H9 (cell line): ENCODE results near the gene ZNF76. TPM values are rescaled to one million over a fixed set of nuclear protein-coding genes. Genes with fewer than 3 reads are reported as not detected.

Experiments used
- DNase-seq: peaks from one replicate; pipeline ENCODE4 v3.0.0-alpha.2; 2017
- H2AFZ ChIP-seq: one replicate; pipeline ENCODE4 v1.6.1; 2013; ENCODE audit warnings: mild to moderate bottlenecking, low read length, control low read depth, moderate library complexity
- H2AK5ac ChIP-seq: 2 replicates; pipeline ENCODE4 v1.6.1; 2013; ENCODE audit warnings: low read length, control low read depth, mixed read lengths; ENCODE audit not compliant: insufficient read length
- H2BK120ac ChIP-seq: one replicate; pipeline ENCODE4 v1.6.1; 2013; ENCODE audit warnings: low read depth, mild to moderate bottlenecking, low read length, control low read depth, inconsistent platforms; ENCODE audit not compliant: poor library complexity, severe bottlenecking
- H2BK12ac ChIP-seq: 2 replicates; pipeline ENCODE4 v1.6.1; 2013; ENCODE audit warnings: low read length, control low read depth, mixed read lengths, low read depth; ENCODE audit not compliant: insufficient read length
- H2BK15ac ChIP-seq: 2 replicates; pipeline ENCODE4 v1.6.1; 2013; ENCODE audit warnings: low read depth, low read length, control low read depth
- H2BK20ac ChIP-seq: one replicate; pipeline ENCODE4 v1.6.1; 2013; ENCODE audit warnings: low read depth, mild to moderate bottlenecking, low read length, control low read depth, inconsistent platforms; ENCODE audit not compliant: poor library complexity, severe bottlenecking
- H2BK5ac ChIP-seq: 2 replicates; pipeline ENCODE4 v1.6.1; 2013; ENCODE audit warnings: low read length, control low read depth, mixed read lengths; ENCODE audit not compliant: insufficient read length
- H3K14ac ChIP-seq: 2 replicates; pipeline ENCODE4 v1.6.1; 2013; ENCODE audit warnings: low read length, control low read depth; ENCODE audit not compliant: insufficient read depth
- H3K18ac ChIP-seq: 2 replicates; pipeline ENCODE4 v1.6.1; 2013; ENCODE audit warnings: low read depth, mild to moderate bottlenecking, mixed read lengths, low read length, control low read depth; ENCODE audit not compliant: insufficient read length
- H3K23ac ChIP-seq: 2 replicates; pipeline ENCODE4 v1.6.1; 2013; ENCODE audit warnings: low read length, control low read depth, mixed read lengths, low read depth; ENCODE audit not compliant: insufficient read length
- H3K23me2 ChIP-seq: 2 replicates; pipeline ENCODE4 v1.6.1; 2013; ENCODE audit warnings: low read depth, mild to moderate bottlenecking, mixed read lengths, low read length, control low read depth; ENCODE audit not compliant: insufficient read length, poor library complexity, severe bottlenecking
- H3K27ac ChIP-seq: 2 replicates; pipeline ENCODE4 v1.5.1; 2013; ENCODE audit warnings: low read length, control low read depth, mixed read lengths, low read depth; ENCODE audit not compliant: insufficient read length
- H3K27me3 ChIP-seq: 2 replicates; pipeline ENCODE4 v1.6.1; 2013; ENCODE audit warnings: low read length, control low read depth, inconsistent platforms; ENCODE audit not compliant: insufficient read depth
- H3K4ac ChIP-seq: 2 replicates; pipeline ENCODE4 v1.6.1; 2013; ENCODE audit warnings: low read depth, mild to moderate bottlenecking, control low read depth, inconsistent platforms, low read length, moderate library complexity
- H3K4me1 ChIP-seq: 2 replicates; pipeline ENCODE4 v1.6.1; 2013; ENCODE audit warnings: low read length, control low read depth, inconsistent platforms; ENCODE audit not compliant: insufficient read depth
- H3K4me2 ChIP-seq: 2 replicates; pipeline ENCODE4 v1.6.1; 2013; ENCODE audit warnings: low read length, control low read depth, mixed read lengths; ENCODE audit not compliant: insufficient read length, insufficient read depth
- H3K56ac ChIP-seq: 2 replicates; pipeline ENCODE4 v1.6.1; 2013; ENCODE audit warnings: low read depth, mild to moderate bottlenecking, mixed read lengths, low read length, control low read depth; ENCODE audit not compliant: insufficient read length
- H3K79me1 ChIP-seq: 2 replicates; pipeline ENCODE4 v1.6.1; 2013; ENCODE audit warnings: low read depth, mild to moderate bottlenecking, moderate library complexity, low read length, control low read depth, inconsistent platforms; ENCODE audit not compliant: insufficient read depth, poor library complexity, severe bottlenecking
- H3K79me2 ChIP-seq: 2 replicates; pipeline ENCODE4 v1.6.1; 2013; ENCODE audit warnings: low read length, control low read depth, inconsistent platforms; ENCODE audit not compliant: insufficient read depth
- H3K9ac ChIP-seq: 2 replicates; pipeline ENCODE4 v1.6.1; 2013; ENCODE audit warnings: low read length, control low read depth, mixed read lengths; ENCODE audit not compliant: insufficient read length; ENCODE audit errors: extremely low read depth
- H3K9me3 ChIP-seq: one replicate; pipeline ENCODE4 v1.6.1; 2013; ENCODE audit warnings: low read depth, low read length, inconsistent platforms; ENCODE audit not compliant: control insufficient read depth
- H3T11ph ChIP-seq: one replicate; pipeline ENCODE4 v1.6.1; 2013; ENCODE audit warnings: mild to moderate bottlenecking, low read length, control low read depth, inconsistent platforms
- H4K20me1 ChIP-seq: one replicate; pipeline ENCODE4 v1.6.1; 2013; ENCODE audit not compliant: control insufficient read depth, insufficient read length, insufficient read depth
- H4K5ac ChIP-seq: 2 replicates; pipeline ENCODE4 v1.6.1; 2013; ENCODE audit warnings: low read depth, mild to moderate bottlenecking, mixed read lengths, low read length, control low read depth; ENCODE audit not compliant: insufficient read length
- H4K8ac ChIP-seq: replicated peaks from 2 replicates; pipeline ENCODE4 v1.6.1; 2013; ENCODE audit warnings: low read length, control low read depth, mixed read lengths, low read depth; ENCODE audit not compliant: insufficient read length
- H4K91ac ChIP-seq: 2 replicates; pipeline ENCODE4 v1.6.1; 2013; ENCODE audit warnings: low read depth, mild to moderate bottlenecking, moderate library complexity, mixed read lengths, low read length, control low read depth; ENCODE audit not compliant: insufficient read length
- H3K27ac Mint-ChIP-seq, 3 experiments: 2 replicates in 2 of 3; 3 replicates in 1 of 3; pipeline ENCODE4 v1.8.0; 2020 to 2021; ENCODE audit warnings: mixed read lengths in 3 of 3, mild to moderate bottlenecking in 1 of 3, moderate library complexity in 1 of 3
- H3K27me3 Mint-ChIP-seq: 2 replicates; pipeline ENCODE4 v1.8.0; 2021; ENCODE audit warnings: low read depth, mild to moderate bottlenecking, moderate library complexity, mixed read lengths
- H3K36me3 Mint-ChIP-seq, 3 experiments: 2 replicates in 2 of 3; 3 replicates in 1 of 3; pipeline ENCODE4 v1.8.0; 2020 to 2021; ENCODE audit warnings: low read depth in 3 of 3, mixed read lengths in 3 of 3; ENCODE audit not compliant: insufficient read depth in 1 of 3
- H3K4me1 Mint-ChIP-seq, 2 experiments: 2 replicates each; pipeline ENCODE4 v1.8.0; 2020; ENCODE audit warnings: mixed read lengths in 2 of 2
- H3K4me3 Mint-ChIP-seq, 2 experiments: 2 replicates in 1 of 2; 3 replicates in 1 of 2; pipeline ENCODE4 v1.8.0; 2020 to 2021; ENCODE audit warnings: mild to moderate bottlenecking in 2 of 2, mixed read lengths in 2 of 2, moderate library complexity in 1 of 2
- H3K9me3 Mint-ChIP-seq, 2 experiments: 2 replicates in 1 of 2; 3 replicates in 1 of 2; pipeline ENCODE4 v1.8.0; 2020; ENCODE audit warnings: mild to moderate bottlenecking in 2 of 2, mixed read lengths in 2 of 2, moderate library complexity in 1 of 2
- WGBS: extraction: QIAGEN DNeasy Blood & Tissue Kit; methylation state at CpG from one replicate; pipeline ENCODE4 v1.1.7; 2013; ENCODE audit warnings: missing lambda C conversion rate, low lambda C conversion rate, mixed read lengths; ENCODE audit not compliant: insufficient read length; ENCODE audit errors: extremely low coverage; 5-methylcytosine and 5-hydroxymethylcytosine counted together
- total RNA-seq: library from RNA; stranded (reverse); gene quantifications from 2 replicates; pipeline ENCODE4 v1.2.1, GENCODE V29; 2021
- TF ChIP-seq, protein P1 (sequence below): fragments of 200-600 bp; sonication (generic); conservative IDR thresholded peaks from 3 replicates; pipeline ENCODE4 v1.8.0; 2021; ENCODE audit warnings: antibody characterized with exemption, mild to moderate bottlenecking

The ZNF76 gene
- total RNA-seq, 1 experiment from 2014 or later: 21.1 TPM

DNA sequence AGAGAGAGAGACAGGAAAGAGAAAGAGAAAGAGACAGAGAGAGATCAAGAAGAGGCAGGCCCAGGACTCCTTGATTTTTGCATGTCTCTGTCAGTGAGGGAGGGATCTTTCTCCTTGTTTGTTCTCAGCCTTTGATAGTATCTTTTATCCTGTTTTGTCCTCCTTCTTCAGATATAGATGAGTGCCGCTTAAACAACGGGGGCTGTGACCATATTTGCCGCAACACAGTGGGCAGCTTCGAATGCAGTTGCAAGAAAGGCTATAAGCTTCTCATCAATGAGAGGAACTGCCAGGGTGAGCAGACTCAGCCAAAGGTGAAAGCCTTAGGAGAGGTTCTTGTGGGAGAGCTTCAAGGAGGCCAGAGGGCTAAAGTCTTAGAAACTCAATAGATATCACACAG is 20.0 kb upstream of the ZNF76 start:
- Histone ChIP-seq H3K18ac (no peak overlapping the region), H3K4me2 (no peak overlapping the region), H2AFZ (no peak overlapping the region), H2BK12ac (no peak overlapping the region), H3K4me1 (no peaks in the 10 kb centered on the region; the same call in 1 of the 2 replicates), H3K79me2 (no peaks in the 10 kb centered on the region), H2AK5ac (no peak overlapping the region), H3T11ph (no peak overlapping the region), H2BK15ac (no peak overlapping the region), H2BK20ac (no peak overlapping the region), H3K9ac (no peak overlapping the region), H4K20me1 (no peaks in the 10 kb centered on the region), H3K23ac (no peak overlapping the region), H3K56ac (no peak overlapping the region), H3K79me1 (no peaks in the 10 kb centered on the region), H3K14ac (no peak overlapping the region), H2BK5ac (no peak overlapping the region), H3K27me3 (peaks cover 6% of the 10 kb centered on the region; the same call in 1 of the 2 replicates), H2BK120ac (no peak overlapping the region), H4K8ac (no peak overlapping the region), H3K23me2 (no peaks in the 10 kb centered on the region), H4K5ac (no peak overlapping the region), H3K4ac (no peak overlapping the region), H3K9me3 (no peaks in the 10 kb centered on the region), H3K27ac (no peak overlapping the region), H4K91ac (no peak overlapping the region)
- H3K36me3 Mint-ChIP-seq: peaks cover 9 to 17% (median 12%) of the 10 kb centered on the region in 3 experiments
- H3K27ac Mint-ChIP-seq: no peak overlapping the region
- DNase-seq: no peak
- peaks cover 66% of the 10 kb centered on the region for H3K27me3 Mint-ChIP-seq
- H3K9me3 Mint-ChIP-seq: peaks cover 5 to 6% of the 10 kb centered on the region in 2 experiments; a peak in 4 of 5 replicates
- H3K4me3 Mint-ChIP-seq: peak overlapping the region in 1 of 2 experiments; percentile 3; a peak in 2 of 5 replicates
- peaks cover 54 to 63% of the 10 kb centered on the region in 2 experiments for H3K4me1 Mint-ChIP-seq
- TF ChIP-seq, protein P1, sequence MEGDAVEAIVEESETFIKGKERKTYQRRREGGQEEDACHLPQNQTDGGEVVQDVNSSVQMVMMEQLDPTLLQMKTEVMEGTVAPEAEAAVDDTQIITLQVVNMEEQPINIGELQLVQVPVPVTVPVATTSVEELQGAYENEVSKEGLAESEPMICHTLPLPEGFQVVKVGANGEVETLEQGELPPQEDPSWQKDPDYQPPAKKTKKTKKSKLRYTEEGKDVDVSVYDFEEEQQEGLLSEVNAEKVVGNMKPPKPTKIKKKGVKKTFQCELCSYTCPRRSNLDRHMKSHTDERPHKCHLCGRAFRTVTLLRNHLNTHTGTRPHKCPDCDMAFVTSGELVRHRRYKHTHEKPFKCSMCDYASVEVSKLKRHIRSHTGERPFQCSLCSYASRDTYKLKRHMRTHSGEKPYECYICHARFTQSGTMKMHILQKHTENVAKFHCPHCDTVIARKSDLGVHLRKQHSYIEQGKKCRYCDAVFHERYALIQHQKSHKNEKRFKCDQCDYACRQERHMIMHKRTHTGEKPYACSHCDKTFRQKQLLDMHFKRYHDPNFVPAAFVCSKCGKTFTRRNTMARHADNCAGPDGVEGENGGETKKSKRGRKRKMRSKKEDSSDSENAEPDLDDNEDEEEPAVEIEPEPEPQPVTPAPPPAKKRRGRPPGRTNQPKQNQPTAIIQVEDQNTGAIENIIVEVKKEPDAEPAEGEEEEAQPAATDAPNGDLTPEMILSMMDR: no peak
- no CpG with 5 or more reads among the region's 4 CpGs for WGBS
